Skin of body (tissue), 2 donors: ENCODE measurements around the gene KRTAP9-1. TPM values are rescaled to one million over a fixed set of nuclear protein-coding genes. Genes with fewer than 3 reads are reported as not detected.
"Not testable (repeated sequence)": the region's sequence is repeated elsewhere in the genome, so short reads cannot be mapped to it uniquely, and the experiment has no call there.

ENCODE experiments used
- DNase-seq: peaks from one replicate; lab custom pipeline; 2025; lab: John Stamatoyannopoulos, UW
- total RNA-seq: library from RNA; depleted of rRNA; stranded (reverse); fragments of >200 nt; gene quantifications from one replicate; pipeline ENCODE4 v1.2.3, GENCODE V29; 2014

KRTAP9-1 gene
- total RNA-seq, 1 donor from 2014 or later, result not detected

- DNase-seq, result no peak
These were observed 10.7 kb upstream of the KRTAP9-1 start for GRCh38 chr17:41178843-41179616.

- DNase-seq, result no peak
These were observed 5.2 kb upstream of the KRTAP9-1 start, which contains the start of gene KRTAP4-1 for GRCh38 chr17:41184480-41184961. Gene KRTAP4-1 (minus strand): TSS chr17:41184911. CDS start chr17:41184854, 57 bp downstream.

GRCh38 chr17:41185001-41185400, 4.7 kb upstream of the KRTAP9-1 start:
- no peak for DNase-seq

GRCh38 chr17:41186872-41187271, 2.8 kb upstream of the KRTAP9-1 start:
- DNase-seq, result no peak

GRCh38 chr17:41190328-41190727, 641 bp downstream of the KRTAP9-1 start:
- DNase-seq, result no peak

DNA sequence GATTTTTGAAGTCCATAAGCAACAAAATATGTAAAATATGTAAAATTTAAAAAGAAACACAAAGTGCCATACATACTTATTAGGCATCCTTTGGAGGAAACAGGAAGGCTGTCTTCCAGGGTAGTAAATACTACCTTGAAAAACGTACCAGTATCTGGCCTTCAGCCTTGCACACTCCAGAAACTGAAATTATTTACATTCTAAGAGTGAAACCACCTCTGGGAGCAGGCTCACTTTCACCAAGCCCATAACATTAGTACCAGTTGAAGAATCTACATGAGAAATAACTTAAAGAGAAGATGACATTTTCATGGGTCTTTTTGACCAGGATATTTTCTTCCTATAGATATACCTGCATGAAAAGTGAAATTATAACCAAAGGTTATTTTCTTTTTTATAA, 6.4 kb downstream of the KRTAP9-1 start:
- DNase-seq, result no peak

- no peak for DNase-seq
These were observed 9.9 kb downstream of the KRTAP9-1 start for GRCh38 chr17:41199421-41200078.

GRCh38 chr17:41211845-41212466, 22.3 kb downstream of the KRTAP9-1 start:
- DNase-seq, result no peak

- no peak for DNase-seq
These were observed 23.0 kb downstream of the KRTAP9-1 start for GRCh38 chr17:41212524-41213169.

GRCh38 chr17:41215681-41216080, 26.0 kb downstream of the KRTAP9-1 start:
- no peak for DNase-seq

DNA sequence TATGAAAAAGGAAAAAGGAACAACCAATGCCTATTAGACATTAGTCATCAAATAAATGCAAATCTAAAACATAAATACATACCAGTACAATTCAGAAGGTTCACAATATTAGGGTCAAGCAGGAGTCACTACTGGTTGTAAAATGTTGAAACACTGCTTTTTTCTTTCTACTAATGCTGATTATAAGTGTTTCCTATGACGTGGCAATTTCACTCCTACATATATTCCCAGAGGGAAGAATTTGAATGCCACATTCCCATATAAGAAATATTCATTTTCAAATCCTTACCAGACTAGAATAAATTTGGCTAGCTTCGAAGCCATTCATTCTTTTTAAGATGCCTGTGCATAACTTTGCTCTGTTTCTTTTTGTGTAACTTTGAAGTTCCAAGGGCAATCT, 34.1 kb downstream of the KRTAP9-1 start:
- DNase-seq, result no peak

GRCh38 chr17:41226051-41226450, 36.4 kb downstream of the KRTAP9-1 start:
- no peak for DNase-seq

DNA sequence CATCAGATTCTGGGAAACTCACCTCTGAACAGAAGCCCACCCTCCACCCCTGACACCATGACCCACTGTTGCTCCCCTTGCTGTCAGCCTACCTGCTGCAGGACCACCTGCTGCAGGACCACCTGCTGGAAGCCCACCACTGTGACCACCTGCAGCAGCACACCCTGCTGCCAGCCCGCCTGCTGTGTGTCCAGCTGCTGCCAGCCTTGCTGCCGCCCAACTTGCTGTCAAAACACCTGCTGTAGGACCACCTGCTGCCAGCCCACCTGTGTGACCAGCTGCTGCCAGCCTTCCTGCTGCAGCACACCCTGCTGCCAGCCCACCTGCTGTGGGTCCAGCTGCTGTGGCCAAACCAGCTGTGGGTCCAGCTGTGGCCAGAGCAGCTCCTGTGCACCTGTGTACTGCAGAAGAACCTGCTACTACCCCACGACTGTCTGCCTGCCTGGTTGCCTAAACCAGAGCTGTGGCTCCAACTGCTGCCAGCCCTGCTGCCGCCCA, 37.0 kb downstream of the KRTAP9-1 start, which contains the start of gene KRTAP9-2:
Gene KRTAP9-2 (plus strand): TSS at position 51 of the 498 bp plus-strand sequence. CDS start 7 bp downstream, at position 58.
- not testable (repeated sequence) for DNase-seq

GRCh38 chr17:41230094-41230493, 40.4 kb downstream of the KRTAP9-1 start:
- no peak for DNase-seq

- DNase-seq, result no peak
These were observed 42.0 kb downstream of the KRTAP9-1 start for GRCh38 chr17:41231731-41232130.

GRCh38 chr17:41232399-41233105, 42.9 kb downstream of the KRTAP9-1 start, which contains the start of gene KRTAP9-3:
Gene KRTAP9-3 (plus strand): TSS chr17:41232449. CDS start chr17:41232502, 53 bp downstream.
- DNase-seq, result not testable (repeated sequence)

DNA sequence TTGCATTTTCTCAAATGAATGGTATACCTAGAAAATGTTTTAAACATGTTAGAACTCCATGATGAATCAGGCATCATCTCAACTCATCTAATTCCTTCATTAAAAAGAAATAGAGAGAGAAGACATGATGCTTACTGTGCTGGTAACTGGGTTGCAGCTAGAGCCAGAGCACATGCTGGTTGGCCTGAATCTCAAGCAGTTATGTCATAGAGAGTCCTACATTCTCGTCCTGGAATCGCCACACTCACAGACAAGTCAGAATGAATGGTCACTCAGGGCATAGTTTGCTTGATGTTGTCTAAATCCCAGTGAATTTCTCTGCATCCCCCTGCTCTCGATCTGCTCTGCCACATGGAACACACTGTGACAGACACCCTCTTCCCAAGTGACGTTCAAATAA, 47.4 kb downstream of the KRTAP9-1 start:
- not testable (repeated sequence) for DNase-seq

GRCh38 chr17:41237949-41238437, 48.3 kb downstream of the KRTAP9-1 start, which contains the start of gene KRTAP9-8:
Gene KRTAP9-8 (plus strand): TSS chr17:41237999. CDS start chr17:41238052, 53 bp downstream.
- not testable (repeated sequence) for DNase-seq
